Fibroblast of skin of left biceps (primary cell): ENCODE results near the gene SCAND1.

Experiments used
- DNase-seq, 2 experiments: peaks; one replicate each; pipeline ENCODE4 v3.0.0-alpha.2; 2013; ENCODE audit warnings: low read depth in 2 of 2

The SCAND1 gene

GRCh38 chr20:35907017-35907701 lies 47.1 kb downstream of the SCAND1 start:
- no peak for DNase-seq

GRCh38 chr20:35904982-35905663 lies 49.2 kb downstream of the SCAND1 start:
- no peak for DNase-seq

- DNase-seq = no peak
Measured at GRCh38 chr20:35903843-35904242, 50.5 kb downstream of the SCAND1 start.
